Astrocyte (in vitro differentiated cells and primary cell): ENCODE data around the gene ZFYVE28.

ENCODE experiments used
- CTCF ChIP-seq: IDR thresholded peaks from 2 replicates; pipeline ENCODE4 v1.5.1; 2011; ENCODE audit warnings: low read depth, mild to moderate bottlenecking, inconsistent platforms, low read length, moderate library complexity; ENCODE audit not compliant: insufficient read depth
- EZH2 ChIP-seq: IDR thresholded peaks from 2 replicates; pipeline ENCODE4 v1.6.1; 2012; ENCODE audit warnings: mild to moderate bottlenecking, low read length, inconsistent platforms; ENCODE audit not compliant: insufficient read depth

GRCh38 chr4:2387829-2388228 is 30.6 kb downstream of the ZFYVE28 start:
- no peak for TF ChIP-seq CTCF
- no peak for TF ChIP-seq EZH2
